HG03060 (cell line): Measurements from ENCODE around the gene SMYD3.
"Not testable (repeated sequence)": the region's sequence is repeated elsewhere in the genome, so short reads cannot be mapped to it uniquely, and the experiment has no call there.

Experiments used
- ATAC-seq: cut with Tn5 transposase; IDR thresholded peaks from one replicate; pipeline ENCODE4 v1.9.1; 2021; ENCODE audit warnings: low read depth, moderate number of reproducible peaks; ENCODE audit not compliant: unreplicated experiment

SMYD3 gene

GRCh38 chr1:245983294-245983967 lies 523.6 kb downstream of the SMYD3 start:
- no peak for ATAC-seq

- ATAC-seq, result no peak
These were observed 527.5 kb downstream of the SMYD3 start for GRCh38 chr1:245979589-245979988.

GRCh38 chr1:245978915-245979314 lies 528.2 kb downstream of the SMYD3 start:
- no peak for ATAC-seq

DNA sequence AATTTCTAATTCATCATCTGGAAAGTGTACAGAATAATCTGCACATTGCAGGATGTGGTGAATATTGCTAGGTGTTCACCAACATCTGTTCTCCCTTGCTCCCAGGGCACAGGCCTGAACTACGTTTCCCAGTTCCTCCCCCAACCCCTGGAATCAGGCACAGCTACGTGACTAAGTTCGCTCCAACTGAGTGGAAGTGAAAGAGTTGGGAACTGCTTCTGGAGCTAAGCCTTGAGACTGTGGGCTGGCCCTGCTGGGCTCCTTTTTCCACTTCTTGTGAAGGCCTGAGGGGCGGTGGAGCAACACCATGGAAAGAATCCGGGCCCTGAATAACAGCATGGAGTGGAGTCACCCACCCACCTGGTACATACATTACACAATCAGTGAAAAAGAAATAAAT lies 534.6 kb downstream of the SMYD3 start:
- ATAC-seq, result no peak

DNA sequence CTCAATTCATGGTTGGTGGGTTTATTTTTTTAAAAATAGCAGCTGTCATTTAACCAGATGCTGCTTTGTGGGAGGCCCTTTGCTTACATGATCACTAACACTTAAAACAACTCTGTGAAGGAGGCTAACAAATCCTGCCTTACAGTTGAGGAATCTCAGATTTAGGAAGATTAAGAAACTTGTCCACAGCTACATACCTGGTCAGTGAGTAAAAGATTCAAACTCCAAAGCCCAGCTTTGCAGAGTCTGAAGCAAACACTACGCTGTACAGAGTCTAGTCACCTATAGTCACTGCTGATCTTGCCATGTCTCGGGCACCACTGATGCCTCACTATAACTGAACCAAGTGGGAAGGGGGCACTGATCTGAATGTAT lies 535.4 kb downstream of the SMYD3 start:
- ATAC-seq, result no peak

GRCh38 chr1:245971076-245971710 lies 535.9 kb downstream of the SMYD3 start:
- not testable (repeated sequence) for ATAC-seq

DNA sequence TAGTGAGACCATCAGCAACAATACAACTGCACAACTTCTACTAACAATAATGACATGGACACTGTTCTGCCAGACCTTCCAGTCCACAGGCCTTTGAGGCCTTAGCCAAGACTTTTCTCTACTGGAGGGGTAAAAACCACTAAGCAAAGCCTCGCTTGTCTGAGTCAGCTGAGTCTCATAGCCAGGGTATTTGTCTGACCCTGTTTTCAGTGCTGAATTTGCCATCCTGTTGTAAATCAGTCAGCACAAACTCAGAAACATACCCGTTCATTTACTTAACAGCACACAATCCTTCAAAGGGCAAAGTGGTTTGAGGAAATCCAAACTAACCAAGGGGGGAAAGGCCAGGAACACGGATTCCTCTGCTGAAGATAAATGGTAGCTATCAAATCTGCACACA lies 537.8 kb downstream of the SMYD3 start:
- no peak for ATAC-seq

DNA sequence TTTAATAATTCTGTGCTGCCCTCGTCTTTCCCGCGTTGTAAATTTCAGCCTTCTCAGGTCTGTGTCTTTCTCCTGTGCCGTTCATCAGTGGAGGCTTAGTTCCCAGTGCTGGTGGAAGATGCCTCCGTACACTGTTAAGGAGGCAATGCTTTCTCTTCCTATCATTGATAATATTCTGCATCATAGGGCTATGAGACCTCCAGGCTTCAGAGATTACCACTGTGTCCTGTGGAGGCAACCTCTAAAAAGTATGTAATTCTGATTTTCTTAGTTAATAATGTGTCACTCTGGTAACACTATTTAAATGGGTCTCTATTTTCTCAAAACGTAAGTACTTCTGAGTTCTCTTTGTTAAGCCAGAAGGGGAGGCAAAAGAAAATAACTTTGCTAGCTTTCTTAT lies 538.3 kb downstream of the SMYD3 start:
- ATAC-seq, result no peak

DNA sequence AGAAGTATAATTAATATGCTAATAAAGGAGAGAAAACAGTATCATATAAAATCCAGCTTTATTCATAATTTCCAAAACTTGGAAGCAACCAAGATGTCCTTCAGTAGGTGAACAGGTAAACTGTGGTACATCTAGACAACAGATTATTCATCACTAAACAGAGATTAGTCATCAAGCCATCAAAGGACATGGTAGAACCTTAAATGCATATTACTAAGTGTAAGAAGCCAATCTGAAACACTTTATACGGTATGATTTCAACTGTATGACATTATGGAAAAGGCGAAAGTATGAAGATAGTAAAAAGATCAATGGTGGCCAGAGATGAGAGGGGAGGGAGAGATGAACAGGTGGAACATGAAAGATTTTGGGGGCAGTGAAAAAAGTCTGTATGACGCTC lies 541.7 kb downstream of the SMYD3 start:
- no peak for ATAC-seq

GRCh38 chr1:245963649-245964048 lies 543.4 kb downstream of the SMYD3 start:
- no peak for ATAC-seq

DNA sequence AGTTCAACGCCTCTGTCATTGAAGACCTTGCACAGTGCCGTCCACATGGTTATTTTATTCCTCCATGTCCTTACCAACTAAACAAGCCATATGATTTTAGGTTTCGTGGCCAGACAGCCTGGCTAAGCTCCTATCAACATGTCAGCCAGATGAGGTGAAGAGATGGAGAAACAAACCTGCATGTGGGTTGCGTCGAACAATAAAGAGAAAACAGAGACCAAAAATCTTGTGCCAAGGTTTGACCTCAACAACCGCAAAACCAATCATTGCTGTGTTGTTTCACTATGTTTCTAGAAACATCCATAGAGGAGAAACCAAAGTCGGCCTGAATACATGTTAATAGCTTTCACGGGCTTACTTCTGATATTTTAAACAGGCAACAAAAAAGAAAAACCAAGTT lies 544.6 kb downstream of the SMYD3 start:
- no peak for ATAC-seq

DNA sequence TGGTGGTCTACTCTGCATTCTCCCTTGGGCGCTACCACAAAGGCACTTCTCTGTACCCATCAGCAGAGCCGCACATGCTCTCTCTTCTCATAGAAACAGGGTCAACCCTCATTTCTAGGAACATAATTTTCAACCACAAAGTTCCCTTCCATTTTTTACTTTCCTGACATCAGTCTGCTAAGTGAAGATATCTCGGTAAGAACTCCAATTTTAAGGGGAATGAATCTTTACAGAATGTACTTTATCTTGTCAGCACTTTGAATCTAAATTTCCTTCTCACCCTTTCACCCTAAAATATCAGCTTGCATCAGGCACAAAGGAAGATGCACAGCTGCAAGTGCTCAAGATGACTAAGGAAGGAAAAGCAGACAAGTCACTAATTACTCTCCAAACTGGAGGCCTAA lies 545.9 kb downstream of the SMYD3 start:
- no peak for ATAC-seq

- ATAC-seq, result no peak
These were observed 546.9 kb downstream of the SMYD3 start for GRCh38 chr1:245960171-245960570.

GRCh38 chr1:245958016-245958415 lies 549.1 kb downstream of the SMYD3 start:
- no peak for ATAC-seq

- ATAC-seq, result no peak
These were observed 549.7 kb downstream of the SMYD3 start for GRCh38 chr1:245957427-245957826.

- no peak for ATAC-seq
These were observed 550.9 kb downstream of the SMYD3 start for GRCh38 chr1:245956225-245956624.

GRCh38 chr1:245953876-245954660 lies 553.0 kb downstream of the SMYD3 start:
- no peak for ATAC-seq

GRCh38 chr1:245952383-245953026 lies 554.6 kb downstream of the SMYD3 start:
- no peak for ATAC-seq

DNA sequence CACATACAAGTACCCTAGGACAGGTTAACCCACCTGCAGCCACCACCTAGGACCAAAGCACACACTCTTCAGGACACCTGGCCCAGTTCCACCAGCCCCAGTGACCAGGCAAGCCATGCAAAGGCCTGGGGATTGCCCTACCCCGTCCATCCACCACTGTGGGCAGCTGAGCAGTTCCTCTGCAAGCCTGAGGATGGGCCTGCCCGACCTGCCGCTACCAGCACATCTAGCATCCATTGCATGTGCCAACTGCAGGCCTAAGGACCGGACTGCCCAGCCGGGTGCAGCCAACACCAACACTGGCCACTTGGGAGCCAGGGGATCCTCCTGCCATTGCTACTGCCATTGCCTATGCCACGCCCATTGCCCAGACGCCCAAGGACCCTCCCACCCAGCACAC lies 558.3 kb downstream of the SMYD3 start:
- ATAC-seq, result no peak

DNA sequence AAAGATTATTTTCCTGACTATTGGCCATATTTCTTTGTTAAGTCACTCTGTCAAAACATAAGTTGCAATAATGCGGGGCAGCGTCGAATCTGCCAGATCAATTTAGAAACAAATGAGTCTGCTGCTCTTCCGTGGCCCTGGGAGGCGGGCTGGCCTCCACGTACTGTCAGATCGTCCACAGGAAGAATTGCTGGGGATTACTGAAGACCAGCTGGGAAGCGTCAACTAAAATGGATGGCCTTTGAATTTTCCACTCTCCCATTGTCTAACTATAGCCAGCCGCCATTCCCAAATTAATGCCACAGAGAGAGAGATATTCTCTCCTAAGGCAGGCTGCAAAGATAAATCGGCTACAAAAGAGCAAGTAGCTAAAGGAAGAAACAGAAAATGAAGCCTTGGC lies 560.2 kb downstream of the SMYD3 start:
- ATAC-seq, result no peak

GRCh38 chr1:245945136-245945535 lies 561.9 kb downstream of the SMYD3 start:
- not testable (repeated sequence) for ATAC-seq
